SK-N-DZ (cell line): ENCODE results near the gene C1orf21.

Experiments
- DNase-seq: peaks from one replicate; pipeline ENCODE4 v3.0.0-alpha.2; 2015; ENCODE audit warnings: low spot score

C1orf21 gene

DNA sequence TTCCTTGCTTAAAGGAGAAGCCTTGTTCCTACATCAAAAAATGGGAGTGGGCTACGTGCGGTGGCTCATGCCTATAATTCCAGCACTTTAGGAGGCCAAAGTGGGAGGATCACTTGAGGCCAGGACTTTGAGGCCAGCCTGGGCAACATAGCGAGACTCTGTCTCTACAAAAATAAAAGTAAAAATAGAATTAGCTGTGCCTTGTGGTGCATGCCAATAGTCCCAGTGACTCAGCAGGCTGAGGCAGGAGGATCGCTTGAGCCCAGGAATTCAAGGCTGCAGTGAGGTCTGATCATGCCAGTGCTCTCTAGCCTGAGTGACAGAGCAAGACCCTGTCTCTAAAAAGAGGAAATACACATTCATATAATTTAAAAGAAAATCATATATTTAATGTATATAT is 127.1 kb downstream of the C1orf21 start:
- DNase-seq, result no peak

DNA sequence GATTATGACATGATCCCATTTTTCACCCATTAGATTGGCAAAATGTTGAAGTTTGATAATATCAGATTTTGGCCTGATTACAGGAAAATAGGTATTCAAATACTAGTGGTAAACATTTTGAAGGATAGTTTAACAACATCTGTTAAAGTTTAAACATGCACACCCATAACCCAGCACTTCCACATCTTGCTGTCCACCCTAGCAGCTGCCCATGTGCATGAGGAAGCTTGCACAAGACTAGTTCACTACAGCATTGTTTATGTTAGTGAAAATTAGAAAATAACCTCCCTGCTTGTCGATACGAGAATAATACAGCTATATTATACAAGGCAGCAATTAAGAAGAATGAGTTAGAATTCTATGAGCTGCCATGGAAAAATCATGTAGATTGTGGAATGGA is 127.6 kb downstream of the C1orf21 start:
- DNase-seq, result no peak

DNA sequence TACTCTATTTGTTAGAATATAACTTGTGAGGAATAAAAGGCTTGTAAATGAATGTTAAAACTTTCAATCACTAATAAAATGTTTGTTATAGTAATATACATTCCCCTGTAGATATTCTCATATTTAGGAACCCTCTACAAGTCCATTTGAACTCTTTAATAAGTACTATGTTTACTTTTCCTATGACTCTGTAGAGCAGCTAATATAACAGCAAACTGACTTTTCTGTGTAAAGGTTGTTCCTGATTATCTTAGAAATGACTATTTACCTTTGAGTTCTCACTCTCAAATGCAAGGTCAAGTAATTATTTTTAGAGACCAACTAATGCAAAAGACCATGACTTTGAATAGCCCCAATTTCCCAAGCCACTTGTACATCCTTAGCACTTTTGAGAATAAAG is 130.3 kb downstream of the C1orf21 start:
- no peak for DNase-seq

- no peak for DNase-seq
Observed at GRCh38 chr1:184518736-184519357, 132.0 kb downstream of the C1orf21 start.

DNA sequence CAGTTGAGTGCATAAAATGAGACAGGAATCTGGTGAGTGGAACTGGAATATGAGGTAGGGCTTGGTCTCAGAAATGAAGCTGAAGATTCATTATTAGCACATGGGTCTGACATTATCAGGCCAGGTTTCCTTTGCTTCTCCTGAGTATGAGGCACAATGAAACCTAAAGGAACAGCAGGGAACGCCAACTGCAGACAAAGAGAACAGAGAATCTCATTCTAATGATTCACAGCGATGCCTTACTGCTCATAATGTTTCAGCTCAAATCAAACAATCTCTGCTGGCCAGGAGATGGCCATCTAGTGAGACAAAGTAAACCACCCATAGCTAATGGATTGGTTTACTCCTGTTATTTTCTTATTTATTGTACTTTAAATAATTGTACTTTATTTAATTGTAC is 133.5 kb downstream of the C1orf21 start:
- no peak for DNase-seq

- no peak for DNase-seq
Observed at GRCh38 chr1:184524248-184524647, 137.4 kb downstream of the C1orf21 start.

- no peak for DNase-seq
Observed at GRCh38 chr1:184527402-184527801, 140.6 kb downstream of the C1orf21 start.

GRCh38 chr1:184530226-184530625 is 143.4 kb downstream of the C1orf21 start:
- DNase-seq, result no peak

DNA sequence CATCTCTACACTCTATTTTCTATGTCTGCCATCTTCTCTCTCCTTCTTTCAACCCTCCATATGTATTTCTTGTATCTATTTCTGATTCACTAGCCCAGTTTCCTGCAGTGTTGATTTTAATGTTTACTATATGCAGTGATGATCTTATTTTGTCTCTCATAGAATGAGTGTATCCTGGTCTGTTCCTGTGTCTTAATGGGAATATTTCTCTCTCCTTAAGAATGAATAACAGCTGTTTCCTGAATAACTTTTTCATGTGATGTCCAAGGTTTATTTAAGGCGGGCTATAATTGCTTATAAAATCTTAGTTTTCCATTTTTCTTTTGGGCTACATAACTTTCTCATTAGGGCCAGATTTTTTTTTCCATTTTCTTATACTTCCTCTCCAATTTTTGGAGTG is 144.5 kb downstream of the C1orf21 start:
- DNase-seq, result no peak

DNA sequence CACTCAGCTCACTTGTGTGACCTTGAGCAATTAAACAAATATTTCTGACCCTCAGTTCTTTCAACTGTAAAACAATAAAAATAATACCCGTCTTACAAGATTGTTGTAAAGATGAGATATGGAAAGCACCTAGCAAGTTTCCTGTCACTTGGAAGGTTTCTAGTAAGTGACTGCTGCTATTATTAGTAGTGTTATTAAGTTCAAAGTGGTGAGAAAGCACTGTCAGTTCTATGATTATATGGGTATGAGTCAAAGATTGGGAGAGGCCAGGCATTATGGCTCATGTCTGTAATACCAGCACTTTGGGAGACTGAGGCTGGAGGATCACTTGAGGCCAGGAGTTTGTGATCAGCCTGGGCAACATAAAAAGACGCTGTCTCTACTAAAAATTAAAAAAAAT is 145.4 kb downstream of the C1orf21 start:
- no peak for DNase-seq

GRCh38 chr1:184533049-184533448 is 146.2 kb downstream of the C1orf21 start:
- DNase-seq, result no peak

DNA sequence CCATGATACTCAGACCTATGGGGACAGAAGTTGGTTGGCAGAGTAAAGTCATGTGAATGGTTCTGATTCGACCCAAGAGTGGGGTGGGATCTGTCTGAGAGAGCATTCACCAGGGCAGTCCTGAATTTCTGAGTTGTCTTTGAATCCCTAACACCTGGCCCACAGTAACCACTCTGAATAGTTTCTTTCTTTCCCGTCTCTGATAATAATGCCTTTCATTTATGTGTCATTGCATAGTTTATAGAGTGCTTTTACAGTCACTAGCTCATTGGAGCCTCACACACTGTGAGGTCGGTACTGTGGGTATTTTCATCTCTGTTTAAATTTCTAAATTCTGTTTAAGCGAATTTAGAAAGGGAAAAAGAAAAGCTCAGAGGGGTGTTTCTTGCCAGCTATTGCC is 147.1 kb downstream of the C1orf21 start:
- DNase-seq, result no peak

DNA sequence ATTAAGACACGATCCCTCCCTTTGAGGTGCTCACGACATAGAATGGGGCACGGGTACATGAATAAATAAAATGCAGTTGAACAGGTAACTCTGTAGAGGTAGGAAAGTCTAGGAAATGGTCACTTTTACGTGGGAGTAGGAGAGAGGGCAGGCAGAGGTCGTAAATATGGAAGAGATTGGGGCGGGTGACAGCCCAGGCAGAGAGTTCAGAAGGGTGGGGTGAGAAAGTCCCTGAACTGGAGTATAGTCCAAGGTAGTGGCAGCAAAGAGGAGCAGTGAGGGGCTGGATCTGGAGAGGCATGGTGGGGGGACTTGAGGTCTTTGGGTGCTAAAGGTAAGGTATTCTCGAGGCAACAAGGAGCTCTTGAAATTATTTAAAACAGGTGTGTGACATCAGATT is 147.9 kb downstream of the C1orf21 start:
- no peak for DNase-seq

GRCh38 chr1:184535191-184535970 is 148.6 kb downstream of the C1orf21 start:
- no peak for DNase-seq

DNA sequence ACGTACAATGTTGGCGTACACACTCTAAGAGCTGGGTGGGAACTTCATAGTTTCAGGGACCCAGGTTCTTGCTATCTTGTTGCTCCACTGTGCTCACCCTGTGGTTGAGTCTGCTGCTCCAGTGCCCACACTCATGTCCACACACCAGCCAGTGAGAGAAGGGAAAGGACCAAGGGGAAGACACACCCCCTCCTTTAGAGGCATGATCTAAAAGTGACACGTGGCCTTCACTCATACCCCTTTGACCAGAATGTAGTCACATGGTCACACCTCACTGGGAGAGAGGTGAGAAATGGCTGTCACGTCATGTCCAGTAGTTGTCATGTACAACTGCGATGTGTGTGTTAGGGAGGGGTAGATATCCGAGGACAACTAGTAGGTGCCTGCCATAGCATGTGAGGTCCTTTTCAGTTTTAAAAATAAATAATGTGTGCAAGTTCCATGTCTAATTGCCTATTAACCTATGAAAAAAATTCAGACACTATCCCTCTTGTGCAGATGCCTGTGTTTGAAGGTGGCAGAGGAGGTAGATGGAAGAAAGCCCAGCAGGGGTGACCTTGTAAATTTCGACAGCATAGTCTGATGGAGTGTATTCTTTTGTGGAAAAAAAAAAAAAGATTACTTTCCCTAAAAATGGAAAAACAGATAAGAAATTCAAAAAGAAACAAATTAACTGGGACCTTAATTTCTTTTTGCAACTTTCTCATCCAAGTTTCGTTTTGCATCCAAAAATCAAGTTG is 149.6 kb downstream of the C1orf21 start:
- DNase-seq, result no peak

- no peak for DNase-seq
Observed at GRCh38 chr1:184539580-184539979, 152.8 kb downstream of the C1orf21 start.

- DNase-seq, result no peak
Observed at GRCh38 chr1:184541537-184542152, 154.8 kb downstream of the C1orf21 start.

DNA sequence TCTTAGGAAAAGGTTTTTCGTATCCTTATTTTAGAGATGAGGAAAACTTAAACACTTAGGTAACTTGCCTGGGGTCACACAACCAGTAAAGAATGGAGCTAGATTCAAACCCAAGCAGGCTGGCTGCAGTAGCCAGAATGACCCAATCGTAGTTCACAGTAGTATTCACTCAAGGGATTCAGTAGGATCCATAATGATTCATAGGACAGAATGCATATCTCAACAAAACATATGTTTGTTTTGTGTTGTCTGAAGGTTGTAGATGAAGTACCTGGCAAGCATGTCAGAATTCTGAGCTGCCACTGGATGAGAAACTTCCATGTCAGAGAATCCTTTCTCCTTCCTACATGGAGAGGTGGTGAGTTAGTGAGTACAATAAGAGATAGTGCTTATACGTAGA is 155.5 kb downstream of the C1orf21 start:
- no peak for DNase-seq

DNA sequence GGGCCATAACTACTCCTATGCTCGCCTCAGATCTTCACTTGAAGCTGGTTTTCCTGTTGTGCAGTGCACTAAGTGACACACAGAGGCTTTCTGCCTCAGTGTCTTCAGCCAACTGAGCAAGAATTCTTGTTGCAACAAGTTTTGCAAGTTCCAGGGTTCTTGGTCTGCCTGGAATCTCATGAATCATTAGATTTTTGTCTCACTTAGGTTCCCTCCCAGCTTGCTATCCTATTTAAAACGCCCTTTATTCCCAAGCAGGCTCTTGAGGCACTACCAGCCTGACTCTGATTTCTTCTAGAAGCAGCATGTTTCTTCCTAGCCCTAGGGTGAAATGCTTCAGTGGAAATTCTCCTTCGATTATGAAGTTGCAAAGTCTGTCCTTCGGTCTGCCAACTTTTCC is 158.8 kb downstream of the C1orf21 start:
- no peak for DNase-seq

GRCh38 chr1:184552446-184552845 is 165.6 kb downstream of the C1orf21 start:
- DNase-seq, result no peak

GRCh38 chr1:184553845-184554244 is 167.0 kb downstream of the C1orf21 start:
- DNase-seq, result no peak
